Mesenchymal stem cell (in vitro differentiated cells and primary cell): ENCODE data around the gene ZFX.

Experiments
- DNase-seq: peaks from one replicate; pipeline ENCODE4 v3.0.0-alpha.2; 2013
- H2AFZ ChIP-seq: one replicate; pipeline ENCODE4 v1.6.1; 2013; ENCODE audit warnings: low read depth, mild to moderate bottlenecking, control low read depth, inconsistent platforms, low read length, moderate library complexity
- H2AK5ac ChIP-seq: 2 replicates; pipeline ENCODE4 v1.6.1; 2013; ENCODE audit warnings: low read length, moderate library complexity, mild to moderate bottlenecking, inconsistent platforms; ENCODE audit not compliant: severe bottlenecking
- H2BK120ac ChIP-seq: one replicate; pipeline ENCODE4 v1.6.1; 2013; ENCODE audit warnings: low read depth, mild to moderate bottlenecking, inconsistent platforms, low read length, moderate library complexity
- H2BK12ac ChIP-seq, 2 experiments: one replicate each; pipeline ENCODE4 v1.6.1; 2013; ENCODE audit warnings: inconsistent platforms in 2 of 2, low read length in 2 of 2, mild to moderate bottlenecking in 2 of 2, moderate library complexity in 2 of 2, control low read depth in 1 of 2
- H2BK15ac ChIP-seq: one replicate; pipeline ENCODE4 v1.6.1; 2013; ENCODE audit warnings: mild to moderate bottlenecking, low read depth, inconsistent platforms; ENCODE audit not compliant: poor library complexity, severe bottlenecking
- H2BK5ac ChIP-seq: 2 replicates; pipeline ENCODE4 v1.6.1; 2013; ENCODE audit warnings: low read depth, mild to moderate bottlenecking, low read length, control low read depth, inconsistent platforms; ENCODE audit not compliant: poor library complexity, severe bottlenecking
- H3K14ac ChIP-seq, 2 experiments: one replicate each; pipeline ENCODE4 v1.6.1; 2013; ENCODE audit warnings: inconsistent platforms in 2 of 2, low read length in 2 of 2, control low read depth in 1 of 2, mild to moderate bottlenecking in 1 of 2, moderate library complexity in 1 of 2
- H3K18ac ChIP-seq, 2 experiments: one replicate each; pipeline ENCODE4 v1.6.1; 2013; ENCODE audit warnings: inconsistent platforms in 2 of 2, low read length in 2 of 2, control low read depth in 1 of 2, low read depth in 1 of 2, mild to moderate bottlenecking in 1 of 2
- H3K23ac ChIP-seq, 2 experiments: one replicate each; pipeline ENCODE4 v1.6.1; 2013; ENCODE audit warnings: inconsistent platforms in 2 of 2, low read length in 2 of 2, mild to moderate bottlenecking in 2 of 2, moderate library complexity in 2 of 2, control low read depth in 1 of 2
- H3K27ac ChIP-seq: 2 replicates; pipeline ENCODE4 v1.5.1; 2013; ENCODE audit warnings: mild to moderate bottlenecking, moderate library complexity, low read length, control low read depth, inconsistent platforms; ENCODE audit not compliant: poor library complexity, severe bottlenecking
- H3K27me3 ChIP-seq, 2 experiments: 2 replicates each; pipeline versions ENCODE4 v1.6.1 to v1.7.0; 2013; ENCODE audit warnings: low read length in 2 of 2, mild to moderate bottlenecking in 2 of 2, moderate library complexity in 2 of 2, control low read depth in 1 of 2, inconsistent platforms in 1 of 2; ENCODE audit not compliant: control insufficient read depth in 1 of 2, insufficient read depth in 1 of 2
- H3K36me3 ChIP-seq, 2 experiments: 2 replicates each; pipeline versions ENCODE4 v1.6.1 to v1.7.0; 2013; ENCODE audit warnings: low read length in 2 of 2, control low read depth in 1 of 2, inconsistent platforms in 1 of 2, low read depth in 1 of 2, mild to moderate bottlenecking in 1 of 2; ENCODE audit not compliant: insufficient read depth in 2 of 2, control insufficient read depth in 1 of 2
- H3K4ac ChIP-seq, 2 experiments: one replicate each; pipeline ENCODE4 v1.6.1; 2013; ENCODE audit warnings: inconsistent platforms in 2 of 2, low read length in 2 of 2, mild to moderate bottlenecking in 2 of 2, moderate library complexity in 2 of 2, control low read depth in 1 of 2, low read depth in 1 of 2
- H3K4me1 ChIP-seq: 2 replicates; pipeline ENCODE4 v1.6.1; 2013; ENCODE audit warnings: low read depth, low read length, control low read depth; ENCODE audit not compliant: control insufficient read depth, insufficient read depth
- H3K4me2 ChIP-seq: 2 replicates; pipeline ENCODE4 v1.6.1; 2013; ENCODE audit warnings: low read length, mild to moderate bottlenecking, inconsistent platforms; ENCODE audit not compliant: poor library complexity, severe bottlenecking
- H3K4me3 ChIP-seq, 2 experiments: 2 replicates each; pipeline versions ENCODE4 v1.5.1 to v1.7.0; 2013; ENCODE audit warnings: low read length in 2 of 2, mild to moderate bottlenecking in 2 of 2, control low read depth in 1 of 2, low read depth in 1 of 2; ENCODE audit not compliant: insufficient read depth in 1 of 2
- H3K79me1 ChIP-seq: replicated peaks from 2 replicates; pipeline ENCODE4 v1.6.1; 2013; ENCODE audit warnings: mild to moderate bottlenecking, control low read depth, low read length, inconsistent platforms; ENCODE audit not compliant: poor library complexity, severe bottlenecking
- H3K9ac ChIP-seq: 2 replicates; pipeline ENCODE4 v1.7.0; 2013; ENCODE audit warnings: mild to moderate bottlenecking, low read length, moderate library complexity
- H3K9me3 ChIP-seq: 2 replicates; pipeline ENCODE4 v1.7.0; 2013; ENCODE audit warnings: mild to moderate bottlenecking, low read length; ENCODE audit not compliant: control insufficient read depth
- H4K8ac ChIP-seq: one replicate; pipeline ENCODE4 v1.6.1; 2013; ENCODE audit warnings: inconsistent platforms, mild to moderate bottlenecking, low read length, moderate library complexity
- H4K91ac ChIP-seq: one replicate; pipeline ENCODE4 v1.6.1; 2013; ENCODE audit warnings: mild to moderate bottlenecking, low read length, inconsistent platforms
- WGBS: methylation state at CpG from one replicate; pipeline ENCODE4 v1.1.7; 2013; ENCODE audit warnings: mixed read lengths; 5-methylcytosine and 5-hydroxymethylcytosine counted together

Gene ZFX

GRCh38 chrX:24117258-24117657 is 32.3 kb upstream of the ZFX start:
- no peak overlapping the region for H3K4ac ChIP-seq
- H3K27me3 ChIP-seq, result peaks cover 0 to 8% of the 10 kb centered on the region in 2 experiments
- H3K14ac ChIP-seq, result no peak overlapping the region

GRCh38 chrX:24124244-24124799 is 25.2 kb upstream of the ZFX start:
- H2BK120ac ChIP-seq, result no peak overlapping the region
- no peak overlapping the region for H2BK5ac ChIP-seq
- H3K27me3 ChIP-seq, result peaks cover 0 to 18% of the 10 kb centered on the region in 2 experiments
- H3K23ac ChIP-seq, result no peak overlapping the region
- no peak overlapping the region for H2BK12ac ChIP-seq
- no peaks in the 10 kb centered on the region for H3K79me1 ChIP-seq
- H3K4me2 ChIP-seq, result no peak overlapping the region
- no peak overlapping the region for H4K91ac ChIP-seq
- no peak overlapping the region for H2AK5ac ChIP-seq
- H3K4me1 ChIP-seq, result no peaks in the 10 kb centered on the region
- 94% methylated on average over 2 of the region's 4 CpGs for WGBS
- H3K9ac ChIP-seq, result no peak overlapping the region
- DNase-seq, result no peak
- no peak overlapping the region for H3K14ac ChIP-seq
- no peak overlapping the region for H3K4me3 ChIP-seq
- H2AFZ ChIP-seq, result no peak overlapping the region
- H4K8ac ChIP-seq, result no peak overlapping the region
- no peaks in the 10 kb centered on the region for H3K36me3 ChIP-seq
- H3K27ac ChIP-seq, result no peak overlapping the region
- H3K18ac ChIP-seq, result no peak overlapping the region
- no peak overlapping the region for H3K4ac ChIP-seq
- no peaks in the 10 kb centered on the region for H3K9me3 ChIP-seq
- H2BK15ac ChIP-seq, result no peak overlapping the region

More at GRCh38 chrX:24117258-24117657, 32.3 kb upstream of the ZFX start:
- Histone ChIP-seq H3K9me3 (no peaks in the 10 kb centered on the region), H2BK12ac (no peak overlapping the region), H3K4me3 (peak overlapping the region in 1 of 2 experiments; percentile 32), H3K27ac (no peak overlapping the region), H2AFZ (no peak overlapping the region), H2BK120ac (no peak overlapping the region), H2BK15ac (no peak overlapping the region), H3K4me1 (peaks cover 1% of the 10 kb centered on the region), H2AK5ac (no peak overlapping the region), H3K79me1 (no peaks in the 10 kb centered on the region), H2BK5ac (no peak overlapping the region), H3K18ac (no peak overlapping the region), H3K23ac (no peak overlapping the region), H4K91ac (no peak overlapping the region), H3K9ac (peak overlapping the region; percentile 77), H3K4me2 (no peak overlapping the region), H4K8ac (no peak overlapping the region), H3K36me3 (no peaks in the 10 kb centered on the region)
- peak; percentile 54 for DNase-seq
- 20% methylated on average over 2 of the region's 3 CpGs for WGBS

GRCh38 chrX:24125028-24125612 is 24.4 kb upstream of the ZFX start:
- H3K4me3 ChIP-seq, result no peak overlapping the region
- no peak overlapping the region for H2BK15ac ChIP-seq
- no peaks in the 10 kb centered on the region for H3K36me3 ChIP-seq
- H3K9ac ChIP-seq, result no peak overlapping the region
- H2BK120ac ChIP-seq, result no peak overlapping the region
- no peak overlapping the region for H3K27ac ChIP-seq
- H2BK12ac ChIP-seq, result no peak overlapping the region
- no peak overlapping the region for H2BK5ac ChIP-seq
- H3K18ac ChIP-seq, result no peak overlapping the region
- H3K27me3 ChIP-seq, result peaks cover 0 to 14% of the 10 kb centered on the region in 2 experiments
- H3K4ac ChIP-seq, result no peak overlapping the region
- no peaks in the 10 kb centered on the region for H3K4me1 ChIP-seq
- H3K23ac ChIP-seq, result no peak overlapping the region
- DNase-seq, result no peak
- H4K91ac ChIP-seq, result no peak overlapping the region
- 82% methylated on average over 8 of the region's 8 CpGs for WGBS
- no peak overlapping the region for H2AK5ac ChIP-seq
- no peak overlapping the region for H3K14ac ChIP-seq
- no peaks in the 10 kb centered on the region for H3K79me1 ChIP-seq
- no peak overlapping the region for H2AFZ ChIP-seq
- no peaks in the 10 kb centered on the region for H3K9me3 ChIP-seq
- H3K4me2 ChIP-seq, result no peak overlapping the region
- H4K8ac ChIP-seq, result no peak overlapping the region

GRCh38 chrX:24131476-24131875 is 18.1 kb upstream of the ZFX start:
- no peaks in the 10 kb centered on the region for H3K79me1 ChIP-seq
- no peak overlapping the region for H3K23ac ChIP-seq
- no peak overlapping the region for H3K4me2 ChIP-seq
- H2BK120ac ChIP-seq, result no peak overlapping the region
- no peak for DNase-seq
- no peak overlapping the region for H2BK12ac ChIP-seq
- no peak overlapping the region for H3K9ac ChIP-seq
- no peaks in the 10 kb centered on the region for H3K9me3 ChIP-seq
- H3K18ac ChIP-seq, result no peak overlapping the region
- no peak overlapping the region for H4K8ac ChIP-seq
- H3K36me3 ChIP-seq, result no peaks in the 10 kb centered on the region
- 100% methylated on average over 1 of the region's 1 CpG for WGBS
- peaks cover 0 to 22% of the 10 kb centered on the region in 2 experiments for H3K27me3 ChIP-seq
- H3K14ac ChIP-seq, result no peak overlapping the region
- H3K4ac ChIP-seq, result no peak overlapping the region
- no peak overlapping the region for H4K91ac ChIP-seq
- no peak overlapping the region for H2BK5ac ChIP-seq
- H3K4me3 ChIP-seq, result no peak overlapping the region
- no peak overlapping the region for H2AFZ ChIP-seq
- H3K4me1 ChIP-seq, result no peaks in the 10 kb centered on the region
- no peak overlapping the region for H2BK15ac ChIP-seq
- H2AK5ac ChIP-seq, result no peak overlapping the region
- no peak overlapping the region for H3K27ac ChIP-seq
